Occipital lobe (tissue), 2 donors: ENCODE data around the gene DMD. TPM values are rescaled to one million over a fixed set of nuclear protein-coding genes. Genes with fewer than 3 reads are reported as not detected.
"Not testable (repeated sequence)": the region's sequence is repeated elsewhere in the genome, so short reads cannot be mapped to it uniquely, and the experiment has no call there.

Source experiments
- DNase-seq: peaks from one replicate; lab custom pipeline; 2025; lab: John Stamatoyannopoulos, UW
- total RNA-seq: library from RNA; depleted of rRNA; stranded (reverse); fragments of >200 nt; gene quantifications from one replicate; pipeline ENCODE4 v1.2.3, GENCODE V29; 2014

DMD gene
- total RNA-seq, 1 donor from 2014 or later = 78.5 TPM

DNA sequence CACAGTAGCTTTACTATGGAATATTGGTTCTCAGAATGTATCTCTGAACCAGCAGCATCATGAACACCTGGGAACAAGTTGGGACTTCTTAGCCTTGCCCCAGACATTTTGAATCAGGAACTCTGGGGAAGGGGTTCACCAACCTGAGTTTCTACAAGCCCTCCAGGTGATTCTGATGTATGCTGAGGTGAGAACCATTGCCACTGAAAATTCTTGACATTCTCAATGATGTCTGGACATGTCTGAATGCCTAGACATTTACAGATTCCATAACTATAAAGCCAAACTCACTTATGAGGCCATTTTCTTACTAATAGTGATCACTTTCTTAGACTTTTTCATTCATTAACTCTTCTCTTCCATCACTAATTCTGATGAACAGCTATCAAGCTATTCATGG lies 1750.1 kb downstream of the DMD start:
- DNase-seq = no peak

DNA sequence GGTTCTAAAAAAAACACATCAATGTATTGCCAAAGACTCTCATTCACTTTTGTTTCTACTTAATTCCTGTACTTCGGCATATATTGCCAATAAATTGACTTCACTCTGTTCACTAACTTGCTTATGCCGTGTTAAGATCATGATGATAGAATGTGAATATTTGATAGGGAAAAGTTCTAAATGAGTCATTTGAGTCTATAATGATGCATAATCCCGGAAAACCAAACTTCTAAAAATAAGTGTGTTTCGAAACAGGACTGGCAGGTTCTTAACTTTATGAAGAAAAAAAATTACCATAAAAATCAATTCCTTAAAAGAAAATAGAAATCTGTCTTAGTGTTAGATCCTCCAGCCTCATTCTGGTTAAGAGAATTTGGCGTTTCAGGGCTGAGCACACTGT lies 1752.0 kb downstream of the DMD start:
- no peak for DNase-seq

- DNase-seq = no peak
Observed at GRCh38 chrX:31449965-31450364, 1761.4 kb downstream of the DMD start.

DNA sequence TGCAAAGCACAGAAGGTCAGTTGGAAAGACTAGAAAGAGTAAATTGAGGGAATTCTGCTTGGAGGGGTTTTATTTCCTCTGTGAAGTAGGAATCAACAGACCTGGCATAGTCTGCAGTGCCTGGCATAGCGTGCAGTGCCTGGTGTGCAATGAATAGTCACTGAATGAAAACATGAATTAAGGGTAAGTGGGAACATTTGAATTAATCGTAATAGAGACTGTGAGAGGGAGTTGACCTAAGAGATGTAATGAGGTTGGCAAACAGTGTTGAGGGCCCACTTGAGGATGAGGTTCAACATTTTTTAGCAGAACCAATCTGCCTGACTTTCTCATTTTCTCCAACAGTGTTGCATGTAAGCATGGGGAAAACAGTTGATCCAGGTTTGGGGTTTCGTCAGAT lies 1762.3 kb downstream of the DMD start:
- DNase-seq = no peak

DNA sequence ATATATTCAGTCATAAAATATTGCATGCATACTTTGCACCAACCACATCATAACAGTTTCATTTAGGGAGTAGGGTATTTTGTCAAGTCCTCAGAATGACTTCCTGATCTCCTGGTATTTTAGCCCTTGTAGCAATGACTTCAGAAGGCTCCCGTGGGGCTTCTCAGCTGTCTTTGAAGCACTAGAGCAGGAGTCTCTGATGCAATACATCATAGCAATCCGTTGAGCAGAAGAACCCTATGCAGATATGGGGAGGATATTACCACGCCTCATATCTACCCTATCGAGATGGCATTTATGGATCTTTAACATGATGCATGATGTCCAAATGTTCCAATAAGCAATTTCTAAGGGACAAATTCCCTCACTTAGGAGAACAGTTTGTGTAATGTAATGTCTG lies 1765.8 kb downstream of the DMD start:
- no peak for DNase-seq

DNA sequence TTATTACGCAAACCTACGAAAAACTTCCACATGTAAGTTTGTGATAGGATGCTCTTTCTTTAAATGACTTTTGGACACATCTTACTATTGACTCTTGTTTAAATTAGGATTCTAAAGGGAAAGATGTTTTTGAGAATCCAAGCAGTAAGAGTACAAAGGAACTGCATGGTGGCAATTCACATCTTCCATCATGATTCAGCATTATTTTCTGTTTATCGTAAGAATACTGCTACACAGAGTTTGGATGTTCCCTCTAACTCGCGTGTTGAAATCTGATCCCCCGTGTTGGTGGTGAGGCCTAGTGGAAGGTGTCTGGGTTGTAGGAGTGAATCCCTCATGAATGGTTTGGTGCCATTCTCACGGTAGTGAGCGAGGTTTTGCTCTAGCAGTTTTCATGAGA lies 1767.7 kb downstream of the DMD start:
- DNase-seq = no peak

DNA sequence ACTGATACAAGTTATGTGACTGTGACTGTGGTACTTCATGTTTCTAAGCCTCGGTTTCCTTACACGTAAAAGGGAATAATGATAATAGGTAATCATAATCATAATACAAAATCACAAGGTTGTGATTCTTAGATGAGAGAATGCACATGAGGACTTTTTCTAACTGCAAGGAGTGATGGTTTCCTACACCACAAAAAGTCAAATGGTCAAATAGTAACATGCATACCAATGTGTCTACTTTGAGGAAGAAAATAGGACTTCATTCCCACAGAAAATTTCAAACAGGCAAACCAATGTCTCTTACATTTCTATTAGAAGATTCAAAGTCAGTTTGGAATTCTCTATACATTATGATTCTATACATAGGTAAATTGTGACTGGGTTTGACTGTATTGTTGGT lies 1770.8 kb downstream of the DMD start:
- no peak for DNase-seq

GRCh38 chrX:31436424-31436823 lies 1774.9 kb downstream of the DMD start:
- DNase-seq = no peak

DNA sequence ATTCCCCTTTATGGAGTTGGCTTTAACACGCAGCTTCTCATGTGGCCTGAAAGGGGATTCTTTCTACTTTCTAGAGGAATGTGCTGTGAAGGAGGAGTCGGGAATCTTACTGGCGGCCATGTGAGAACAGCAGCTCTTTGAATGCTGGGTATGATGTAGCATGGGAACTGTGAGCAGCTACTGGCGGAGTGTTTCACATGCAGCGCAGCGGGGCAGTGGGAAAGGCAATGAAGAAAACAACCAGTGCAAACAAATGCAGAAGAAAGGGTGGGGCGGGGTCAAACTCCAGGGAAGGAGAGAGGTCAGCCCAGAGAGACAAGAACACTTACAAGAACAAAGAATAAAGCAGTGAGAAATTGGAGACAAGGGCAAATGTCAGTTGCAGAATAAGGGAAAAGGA lies 1775.8 kb downstream of the DMD start:
- DNase-seq = no peak

DNA sequence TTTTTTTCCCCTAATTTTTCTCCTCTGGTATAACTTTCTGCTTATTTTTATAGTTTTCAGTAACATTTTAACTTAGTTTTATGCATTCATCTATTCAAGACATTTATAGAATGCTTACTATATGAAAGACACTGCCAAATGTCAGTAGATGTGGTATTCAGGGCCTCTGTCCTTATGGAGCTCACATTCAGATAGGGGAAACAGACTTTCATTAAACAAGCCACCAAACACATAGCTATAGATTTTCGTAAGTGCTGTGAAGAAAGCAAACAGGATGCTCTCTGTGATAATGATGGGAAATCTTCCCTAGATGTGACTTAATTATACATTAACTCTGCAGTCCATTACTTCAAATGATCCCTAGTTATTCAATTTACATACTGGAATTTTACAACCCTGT lies 1777.5 kb downstream of the DMD start:
- no peak for DNase-seq

- no peak for DNase-seq
Observed at GRCh38 chrX:31429915-31430314, 1781.4 kb downstream of the DMD start.

- no peak for DNase-seq
Observed at GRCh38 chrX:31423609-31424189, 1787.7 kb downstream of the DMD start.

- no peak for DNase-seq
Observed at GRCh38 chrX:31421441-31421840, 1789.9 kb downstream of the DMD start.

DNA sequence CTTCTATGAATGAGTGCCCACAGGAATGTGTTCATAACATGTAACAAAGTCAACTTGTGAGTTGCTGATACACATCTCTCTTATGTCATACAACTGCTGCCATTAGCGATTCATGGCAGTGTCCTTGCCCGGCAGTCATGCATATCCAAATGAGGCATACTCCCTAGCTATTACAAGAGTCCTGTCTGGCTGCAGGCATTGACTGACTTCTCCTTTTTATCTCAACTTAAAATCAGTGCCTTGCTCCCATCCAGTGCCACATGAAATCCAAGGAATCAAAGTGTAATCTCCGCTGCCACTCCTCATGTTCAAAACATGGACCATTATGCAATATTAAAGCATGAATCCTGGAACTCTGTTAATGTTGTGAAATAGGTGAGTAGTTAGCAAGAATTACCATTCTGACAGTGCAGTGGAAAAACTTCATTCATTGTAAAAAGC lies 1790.6 kb downstream of the DMD start:
- no peak for DNase-seq

DNA sequence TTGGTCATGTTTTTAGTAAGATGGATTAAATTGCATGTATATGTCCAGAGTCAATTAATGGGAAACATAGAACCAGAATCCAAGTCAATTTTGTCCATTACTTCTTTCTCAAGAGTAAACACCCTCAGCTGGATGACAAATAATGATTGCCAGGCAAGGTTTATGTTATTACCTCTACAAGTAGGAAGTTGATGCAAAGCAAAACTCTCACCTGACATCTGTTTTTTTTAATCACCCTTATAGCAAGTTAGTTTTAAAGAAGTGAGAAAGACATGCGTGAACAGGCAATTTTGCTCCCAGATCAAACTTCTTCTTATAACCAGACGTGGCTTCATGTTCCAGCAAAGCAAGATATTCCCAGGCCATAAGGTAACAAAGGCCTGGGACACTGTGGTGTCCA lies 1791.0 kb downstream of the DMD start:
- no peak for DNase-seq

- DNase-seq = no peak
Observed at GRCh38 chrX:31397119-31397518, 1814.2 kb downstream of the DMD start.

DNA sequence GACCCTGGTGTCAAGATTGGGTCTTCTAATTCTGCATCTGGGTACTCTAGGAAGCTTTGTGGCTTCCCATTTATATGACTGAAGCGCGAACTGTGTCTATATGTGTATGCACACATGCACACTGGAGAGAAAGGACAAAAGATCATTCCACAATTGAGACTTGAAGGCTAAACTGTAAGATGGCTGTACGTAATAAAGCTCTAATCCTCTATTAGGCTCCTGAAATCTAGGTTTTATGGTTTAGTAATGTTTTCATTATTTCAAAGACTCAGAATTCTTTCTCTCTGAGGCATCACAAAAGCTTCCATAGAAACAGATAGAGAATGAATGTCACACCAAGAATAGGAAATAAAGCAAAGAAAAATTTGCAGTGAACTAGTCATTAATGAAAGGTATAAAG lies 1818.8 kb downstream of the DMD start:
- DNase-seq = no peak

- DNase-seq = no peak
Observed at GRCh38 chrX:31388946-31389345, 1822.4 kb downstream of the DMD start.

- DNase-seq = no peak
Observed at GRCh38 chrX:31384471-31384870, 1826.9 kb downstream of the DMD start.

GRCh38 chrX:31383991-31384390 lies 1827.4 kb downstream of the DMD start:
- DNase-seq = no peak

- not testable (repeated sequence) for DNase-seq
Observed at GRCh38 chrX:31378973-31379372, 1832.4 kb downstream of the DMD start.

DNA sequence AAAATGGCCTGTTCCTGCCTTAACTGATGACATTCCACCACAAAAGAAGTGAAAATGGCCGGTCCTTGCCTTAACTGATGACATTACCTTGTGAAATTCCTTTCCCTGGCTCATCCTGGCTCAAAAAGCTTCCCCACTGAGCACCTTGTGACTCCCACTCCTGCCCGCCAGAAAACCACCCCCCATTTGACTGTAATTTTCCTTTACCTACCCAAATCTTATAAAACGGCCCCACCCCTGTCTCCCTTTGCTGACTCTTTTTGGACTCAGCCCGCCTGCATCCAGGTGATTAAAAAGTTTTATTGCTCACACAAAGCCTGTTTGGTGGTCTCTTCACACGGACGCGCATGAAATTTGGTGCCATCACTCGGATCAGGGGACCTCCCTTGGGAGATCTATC lies 1833.5 kb downstream of the DMD start:
- DNase-seq = not testable (repeated sequence)

DNA sequence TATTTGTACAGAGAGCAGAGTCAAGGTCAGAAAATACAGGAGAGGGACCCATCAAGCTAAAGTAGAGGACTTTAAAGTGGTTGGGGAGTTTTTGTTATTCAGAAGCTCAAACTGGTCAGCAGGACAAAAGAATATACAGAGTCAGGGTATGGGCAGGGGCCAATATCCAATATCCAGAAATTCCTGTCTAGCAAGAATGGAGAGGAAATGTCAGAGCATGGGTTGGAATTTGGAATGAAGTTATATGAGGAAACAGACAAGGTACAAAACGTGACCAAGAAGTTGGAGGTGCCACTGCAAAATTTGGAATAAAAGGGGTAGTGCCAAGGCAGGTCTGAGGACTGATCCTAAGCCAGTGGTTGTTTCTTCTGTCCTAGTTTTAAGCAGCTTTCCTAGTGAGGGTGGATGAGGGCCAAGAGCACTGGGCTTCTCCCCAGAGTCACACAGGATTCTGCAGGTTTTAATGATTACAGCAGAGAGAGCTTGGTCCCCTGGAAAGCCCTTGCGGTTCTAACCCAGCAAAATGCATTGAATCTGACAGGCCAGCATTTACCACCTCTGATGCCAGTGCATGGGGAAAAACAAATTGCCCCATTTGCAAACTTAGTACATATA lies 1834.8 kb downstream of the DMD start:
- no peak for DNase-seq

GRCh38 chrX:31374786-31375185 lies 1836.6 kb downstream of the DMD start:
- no peak for DNase-seq
